C4-2B (cell line): ENCODE results near the gene GNAS-AS1.

ENCODE experiments used
- CTCF ChIP-seq: fragments of 450-650 bp; conservative IDR thresholded peaks from 2 replicates; pipeline ENCODE4 v1.5.1; 2017; ENCODE audit warnings: mild to moderate bottlenecking
- ZFX ChIP-seq: fragments of 450-650 bp; IDR thresholded peaks from 2 replicates; pipeline ENCODE4 v1.6.1; 2017

- no peak for TF ChIP-seq CTCF
- TF ChIP-seq ZFX = no peak
These were observed 19.0 kb upstream of the GNAS-AS1 start for GRCh38 chr20:58869662-58870227.
